Gastrocnemius medialis (tissue), 4 donors: ENCODE results near the gene SLC4A9. TPM values are rescaled to one million over a fixed set of nuclear protein-coding genes. Genes with fewer than 3 reads are reported as not detected.
A peak's percentile ranks its signal among the peaks of the same experiment; 100 is the strongest.

ENCODE experiments used
- ATAC-seq, 2 donors: fragments of 150-250 bp; one replicate each; pipeline ENCODE4 v1.9.1; 2016
- DNase-seq, 2 donors: peaks; one replicate each; pipeline ENCODE4 v3.0.0-alpha.2; 2019
- H3K27ac ChIP-seq, 4 donors: fragments of 200-600 bp; sonication (generic); 1 replicate in 1 of 4; 2 replicates in 3 of 4; pipeline ENCODE4 v1.5.1; 2016 to 2018; ENCODE audit warnings: mild to moderate bottlenecking in 2 of 4, moderate library complexity in 1 of 4
- H3K27me3 ChIP-seq, 3 donors: fragments of 200-600 bp; sonication (generic) in 2 of 3; 1 replicate in 1 of 3; 2 replicates in 2 of 3; pipeline versions ENCODE4 v1.5.1 to v1.6.0; 2016 to 2019; ENCODE audit warnings: mild to moderate bottlenecking in 1 of 3, moderate library complexity in 1 of 3
- H3K36me3 ChIP-seq, 2 donors: fragments of 200-600 bp; sonication (generic) in 1 of 2; one replicate each; pipeline ENCODE4 v1.5.1; 2017 to 2018
- H3K4me1 ChIP-seq, 2 donors: fragments of 200-600 bp; sonication (generic) in 1 of 2; one replicate each; pipeline ENCODE4 v1.5.1; 2016 to 2017; ENCODE audit warnings: mild to moderate bottlenecking in 2 of 2
- H3K4me3 ChIP-seq, 4 donors: fragments of 200-600 bp; sonication (generic) in 3 of 4; 1 replicate in 1 of 4; 2 replicates in 3 of 4; pipeline ENCODE4 v1.5.1; 2016 to 2019; ENCODE audit warnings: mild to moderate bottlenecking in 2 of 4
- H3K9me3 ChIP-seq, 3 donors: fragments of 200-600 bp; sonication (generic) in 2 of 3; 1 replicate in 1 of 3; 2 replicates in 2 of 3; pipeline ENCODE4 v1.5.1; 2016 to 2019
- CTCF ChIP-seq, 5 experiments: fragments of 450-650 bp in 3 of 5; fragments of 200-600 bp in 2 of 5; sonication (generic) in 2 of 5; IDR thresholded peaks in 4 of 5; conservative IDR thresholded peaks in 1 of 5; 1 replicate in 4 of 5; 2 replicates in 1 of 5; pipeline ENCODE4 v1.5.1; 2016 to 2019; ENCODE audit warnings: antibody characterized with exemption in 5 of 5, mild to moderate bottlenecking in 3 of 5, moderate library complexity in 3 of 5
- POLR2A ChIP-seq, 2 donors: fragments of 450-650 bp; IDR thresholded peaks; one replicate each; pipeline ENCODE4 v1.6.1; 2017; ENCODE audit warnings: antibody characterized with exemption in 2 of 2, mild to moderate bottlenecking in 2 of 2, moderate library complexity in 2 of 2
- in situ Hi-C, 4 donors: fragments of 200-750 bp; cut with MboI; loops; one replicate each; pipeline versions ENCODE4 v1.15.0 to v1.8.0; 2017; ENCODE audit warnings: low sequenced_read_pairs in 4 of 4
- intact Hi-C: fragments of 100-400 bp; cut with DNase I; formaldehyde crosslinking; loops from one replicate; pipeline ENCODE4 v1.15.1; 2023; ENCODE audit warnings: low total_unique reads
- total RNA-seq, 4 donors: library from RNA; depleted of rRNA; stranded (reverse); fragments of >200 nt; gene quantifications; one replicate each; pipeline versions ENCODE4 v1.1.0 to v1.2.3, GENCODE V29; 2016

SLC4A9 gene
- total RNA-seq, 4 donors from 2014 or later, result not detected

GRCh38 chr5:140356853-140357725 is 2.9 kb upstream of the SLC4A9 start:
- Histone ChIP-seq H3K4me1 (peaks cover 3 to 8% of the 10 kb centered on the region in 2 donors), H3K36me3 (no peaks in the 10 kb centered on the region), H3K4me3 (no peak overlapping the region), H3K9me3 (no peaks in the 10 kb centered on the region), H3K27me3 (no peaks in the 10 kb centered on the region), H3K27ac (no peak overlapping the region)
- DNase-seq (no peak), ATAC-seq (peak in 1 of 2 donors; percentile 8)
- intact Hi-C loops, result loop anchor here (1.0 kb wide), 1 partner anchor 113 kb away; no protein-coding TSS in a partner anchor
- in situ Hi-C loops, result loop anchor here in 1 of 4 donors (10.0 to 25.0 kb wide), 2 partner anchors 192 to 570 kb away; partner anchors contain the start of gene PSD2
- TF ChIP-seq POLR2A (IDR thresholded peaks at IDR 0.05), result no peak

GRCh38 chr5:140357726-140358093 is 2.3 kb upstream of the SLC4A9 start:
- H3K36me3 ChIP-seq, result no peaks in the 10 kb centered on the region
- no peak overlapping the region for H3K27ac ChIP-seq
- TF ChIP-seq POLR2A (IDR thresholded peaks at IDR 0.05) (no peak), CTCF (IDR thresholded peaks at IDR 0.05 in 4 of 5, conservative IDR thresholded peaks at IDR 0.05 in 1 of 5) (peak; percentile 78 to 94 (median 86))
- peak; percentile 84 to 91 for ATAC-seq
- no peaks in the 10 kb centered on the region for H3K27me3 ChIP-seq
- intact Hi-C loops, result loop anchor here (1.0 kb wide), 1 partner anchor 113 kb away; no protein-coding TSS in a partner anchor
- no peaks in the 10 kb centered on the region for H3K9me3 ChIP-seq
- in situ Hi-C loops, result loop anchor here in 1 of 4 donors (10.0 to 25.0 kb wide), 2 partner anchors 193 to 570 kb away; partner anchors contain the start of gene PSD2
- H3K4me1 ChIP-seq, result peaks cover 3 to 8% of the 10 kb centered on the region in 2 donors
- DNase-seq, result peak; percentile 63 to 79
- H3K4me3 ChIP-seq, result peak overlapping the region in 3 of 4 donors; percentile 25 to 59 (median 37)

GRCh38 chr5:140358738-140359310 is 1.2 kb upstream of the SLC4A9 start:
- no peak for DNase-seq
- no peak overlapping the region for H3K27ac ChIP-seq
- no peak overlapping the region for H3K4me3 ChIP-seq
- no peak for ATAC-seq
- in situ Hi-C loops (loop anchor here in 1 of 4 donors (10.0 to 25.0 kb wide), 2 partner anchors 194 to 572 kb away; partner anchors contain the start of gene PSD2), intact Hi-C loops (no loop called here)
- H3K4me1 ChIP-seq, result peaks cover 3 to 8% of the 10 kb centered on the region in 2 donors
- peak in 1 of 5 experiments; percentile 21 for TF ChIP-seq CTCF (IDR thresholded peaks at IDR 0.05 in 4 of 5, conservative IDR thresholded peaks at IDR 0.05 in 1 of 5)
- no peak for TF ChIP-seq POLR2A (IDR thresholded peaks at IDR 0.05)
- H3K9me3 ChIP-seq, result no peaks in the 10 kb centered on the region
- no peaks in the 10 kb centered on the region for H3K36me3 ChIP-seq
- H3K27me3 ChIP-seq, result no peaks in the 10 kb centered on the region

- Histone ChIP-seq H3K27me3 (no peaks in the 10 kb centered on the region), H3K9me3 (no peaks in the 10 kb centered on the region), H3K36me3 (no peaks in the 10 kb centered on the region), H3K4me1 (peaks cover 3 to 8% of the 10 kb centered on the region in 2 donors), H3K27ac (no peak overlapping the region), H3K4me3 (no peak overlapping the region)
- ATAC-seq (no peak), DNase-seq (no peak)
- in situ Hi-C loops, result loop anchor here in 1 of 4 donors (25.0 kb wide), 1 partner anchor 574 kb away; the partner anchor contains the start of gene PSD2
- intact Hi-C loops, result no loop called here
- TF ChIP-seq POLR2A (IDR thresholded peaks at IDR 0.05) (no peak), CTCF (IDR thresholded peaks at IDR 0.05 in 4 of 5, conservative IDR thresholded peaks at IDR 0.05 in 1 of 5) (no peak)
Observed at GRCh38 chr5:140360681-140361479, 886 bp downstream of the SLC4A9 start.
